HL-60/S4 treated with retinoic acid at 250 ng/mL for 4 days and 3 days (cell line): Measurements from ENCODE around the gene APBB2.
"Not testable (repeated sequence)": the region's sequence is repeated elsewhere in the genome, so short reads cannot be mapped to it uniquely, and the experiment has no call there.

Experiments used
- in situ Hi-C: fragments of 300-500 bp; cut with MboI; formaldehyde crosslinking; loops from 2 replicates; pipeline ENCODE4 v1.7.0; 2022; ENCODE audit warnings: low sequenced_read_pairs

The APBB2 gene

GRCh38 chr4:41160856-41161255, 53.5 kb downstream of the APBB2 start:
- in situ Hi-C loops, result no loop called here

DNA sequence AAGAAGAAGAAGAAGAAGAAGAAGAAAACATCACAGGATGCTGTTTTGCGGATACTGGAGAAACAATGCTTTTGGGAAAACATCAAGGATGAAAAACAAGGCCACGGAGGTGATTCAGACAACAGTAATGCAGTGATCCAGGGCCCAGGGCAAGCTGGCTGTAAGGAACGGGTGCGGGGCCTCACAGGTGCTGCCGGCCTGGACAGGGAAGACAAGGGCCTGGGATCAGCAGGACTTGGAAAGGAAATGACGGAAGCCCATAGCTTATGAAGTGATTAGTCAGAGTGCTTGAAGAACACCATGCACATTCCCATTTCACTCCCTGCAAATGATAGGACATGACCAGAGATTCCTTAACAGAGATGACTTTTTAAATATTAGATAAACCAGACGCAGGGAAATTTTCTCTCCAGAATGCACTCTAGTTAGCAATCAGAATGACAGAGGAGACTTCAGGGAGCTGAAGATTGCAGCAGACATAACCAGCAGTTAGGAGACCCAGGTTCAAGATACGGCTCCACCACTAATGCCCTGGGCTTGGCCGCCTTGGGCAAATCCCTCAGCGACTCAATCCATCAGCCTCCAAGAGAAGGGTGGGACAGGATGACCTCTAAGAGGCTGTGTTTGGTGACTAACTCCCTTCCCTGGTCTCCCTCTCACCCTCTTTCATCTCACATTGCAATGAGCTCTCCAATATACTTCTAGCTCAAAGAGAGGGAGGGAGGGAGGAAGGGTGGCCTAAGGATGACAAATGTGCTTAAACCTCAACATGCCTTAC, 54.1 kb downstream of the APBB2 start:
- in situ Hi-C loops, result no loop called here

GRCh38 chr4:41158756-41159155, 55.6 kb downstream of the APBB2 start:
- in situ Hi-C loops, result no loop called here

GRCh38 chr4:41158274-41158673, 56.1 kb downstream of the APBB2 start:
- in situ Hi-C loops, result no loop called here

DNA sequence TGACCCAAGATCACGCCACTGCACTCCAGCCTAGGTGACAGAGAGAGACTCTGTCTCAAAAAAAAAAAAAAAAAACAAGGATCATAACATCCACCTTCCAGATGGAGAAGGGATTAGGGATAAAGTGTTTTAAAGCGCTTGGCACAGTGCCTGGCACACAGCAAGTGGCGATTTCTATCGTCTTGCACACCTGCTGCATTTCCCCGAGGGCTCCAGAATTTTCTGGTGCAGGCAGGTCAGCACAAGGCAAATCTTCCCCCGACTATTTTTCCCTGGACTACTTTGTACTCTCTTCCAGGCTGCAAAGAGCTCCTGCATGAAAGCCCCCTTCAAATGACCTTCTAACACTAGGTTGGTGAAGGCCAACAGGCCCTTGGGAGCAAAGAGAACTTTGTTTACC, 57.3 kb downstream of the APBB2 start:
- in situ Hi-C loops, result no loop called here

DNA sequence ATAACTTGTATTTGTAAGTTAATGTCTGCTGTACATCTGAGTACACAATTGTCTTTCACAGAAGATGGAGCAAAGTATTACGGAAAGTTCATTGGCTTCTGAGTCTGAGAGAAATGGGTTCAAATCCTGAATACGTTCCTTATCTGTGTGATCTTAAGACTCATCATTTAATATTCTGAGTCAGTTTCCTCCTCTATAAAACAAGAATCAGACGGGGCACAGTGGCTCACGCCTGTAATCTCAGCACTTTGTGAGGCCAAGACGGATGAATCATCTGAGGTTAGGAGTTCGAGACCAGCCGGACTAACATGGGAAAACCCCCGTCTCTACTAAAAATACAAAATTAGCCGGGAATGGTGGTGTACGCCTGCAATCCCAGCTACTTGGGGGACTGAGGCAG, 57.8 kb downstream of the APBB2 start:
- in situ Hi-C loops, result no loop called here

GRCh38 chr4:41155194-41155830, 59.0 kb downstream of the APBB2 start:
- in situ Hi-C loops, result no loop called here

GRCh38 chr4:41154814-41155177, 59.5 kb downstream of the APBB2 start:
- in situ Hi-C loops, result no loop called here

- in situ Hi-C loops, result no loop called here
Observed at GRCh38 chr4:41154010-41154813, 60.1 kb downstream of the APBB2 start.

DNA sequence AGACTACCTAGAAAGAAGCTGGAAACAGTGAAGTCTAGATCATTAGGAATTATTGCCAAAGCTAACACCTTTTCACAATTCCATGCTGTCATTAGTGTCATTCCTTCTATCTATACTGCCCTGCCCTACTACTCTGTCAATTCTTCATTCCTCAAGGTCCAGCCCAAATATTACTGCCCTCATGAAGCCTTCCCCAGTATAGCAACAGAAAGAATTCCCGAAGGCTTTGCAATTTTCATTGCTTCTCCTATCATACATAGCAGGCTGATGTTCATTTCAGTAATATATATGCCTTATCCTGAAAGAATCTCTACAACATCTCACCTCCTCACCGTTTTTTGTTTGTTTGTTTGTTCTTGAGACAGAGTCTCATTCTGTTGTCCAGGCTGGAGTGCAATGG, 63.9 kb downstream of the APBB2 start:
- in situ Hi-C loops, result no loop called here

DNA sequence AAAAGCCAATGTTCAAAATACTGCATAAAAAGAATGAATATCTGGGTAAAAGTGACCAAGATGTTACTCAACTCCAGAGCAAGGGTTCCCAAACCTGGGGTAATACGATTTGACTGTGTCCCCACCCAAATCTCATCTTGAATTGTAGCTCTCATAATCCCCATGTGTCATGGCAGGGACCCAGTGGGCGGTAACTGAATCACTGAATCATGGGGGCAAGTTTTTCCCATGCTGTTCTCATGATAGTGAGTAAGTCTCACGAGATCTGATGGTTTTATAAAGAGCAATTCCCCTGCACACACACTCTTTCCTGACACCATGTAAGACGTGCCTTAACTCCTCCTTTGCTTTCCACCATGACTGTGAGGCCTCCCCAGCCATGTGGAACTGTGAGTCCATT, 64.8 kb downstream of the APBB2 start:
- in situ Hi-C loops, result not testable (repeated sequence)

DNA sequence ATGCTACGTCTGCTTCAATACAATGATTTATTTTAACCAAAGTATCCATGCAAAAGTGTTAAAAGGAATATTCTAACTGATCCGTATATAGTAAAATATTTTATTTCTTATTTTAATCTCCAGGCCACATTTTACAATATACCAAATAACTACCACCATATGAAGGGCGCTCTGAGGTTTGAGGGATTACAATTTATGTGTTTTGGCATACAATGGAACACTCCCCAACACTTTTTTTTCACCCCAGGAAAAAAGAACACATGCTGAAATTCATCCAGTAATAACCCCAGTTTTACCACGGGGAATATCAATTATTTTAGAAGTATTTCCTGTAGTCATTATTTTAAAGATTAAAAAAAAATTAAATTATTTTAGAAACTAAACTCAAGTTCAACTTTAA, 65.4 kb downstream of the APBB2 start:
- in situ Hi-C loops, result no loop called here

GRCh38 chr4:41148292-41148691, 66.0 kb downstream of the APBB2 start:
- in situ Hi-C loops, result no loop called here

- in situ Hi-C loops, result not testable (repeated sequence)
Observed at GRCh38 chr4:41147570-41147969, 66.8 kb downstream of the APBB2 start.

GRCh38 chr4:41146716-41147506, 67.4 kb downstream of the APBB2 start:
- in situ Hi-C loops, result no loop called here

DNA sequence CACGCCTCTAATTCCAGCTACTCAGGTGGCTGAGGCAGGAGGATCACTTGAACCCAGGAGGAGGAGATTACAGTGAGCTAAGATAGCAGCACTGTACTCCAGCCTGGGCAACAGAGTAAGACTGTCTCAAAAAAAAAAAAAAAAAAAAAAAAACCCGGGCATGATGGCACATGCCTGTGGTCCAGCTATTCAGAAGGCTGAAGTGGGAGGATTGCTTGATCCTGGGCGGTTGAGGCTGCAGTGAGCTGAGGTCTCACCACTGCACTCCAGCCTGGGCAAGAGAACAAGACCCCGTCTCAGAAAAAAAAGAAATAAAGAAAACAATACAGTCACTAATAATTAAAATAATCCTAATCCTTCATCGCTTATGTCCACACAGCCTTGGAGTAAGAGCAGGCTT, 68.1 kb downstream of the APBB2 start:
- in situ Hi-C loops, result no loop called here

DNA sequence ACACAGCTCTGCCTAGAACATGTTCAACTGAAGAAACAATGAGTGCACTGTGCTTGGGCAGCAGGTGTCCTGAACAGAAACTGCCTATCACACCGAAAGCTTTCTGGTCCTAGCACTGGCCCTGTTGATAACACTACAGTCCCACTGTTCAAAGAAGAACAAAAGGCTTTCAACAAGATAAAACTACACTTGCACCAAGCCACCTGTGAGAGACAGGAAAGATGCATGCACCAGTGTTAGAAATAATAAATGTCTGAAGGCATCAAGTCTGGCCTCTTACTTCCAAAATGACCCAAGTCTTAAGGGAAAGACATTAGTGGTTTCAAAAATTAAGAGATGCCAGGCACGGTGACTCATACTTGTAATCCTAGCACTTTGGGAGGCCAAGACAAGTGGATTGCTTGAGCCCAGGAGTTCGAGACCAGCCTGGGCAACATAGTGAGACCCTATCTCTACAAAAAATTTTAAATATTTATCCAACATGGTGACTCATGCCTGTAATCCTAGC, 68.7 kb downstream of the APBB2 start:
- in situ Hi-C loops, result no loop called here

- in situ Hi-C loops, result no loop called here
Observed at GRCh38 chr4:41144812-41145211, 69.5 kb downstream of the APBB2 start.

DNA sequence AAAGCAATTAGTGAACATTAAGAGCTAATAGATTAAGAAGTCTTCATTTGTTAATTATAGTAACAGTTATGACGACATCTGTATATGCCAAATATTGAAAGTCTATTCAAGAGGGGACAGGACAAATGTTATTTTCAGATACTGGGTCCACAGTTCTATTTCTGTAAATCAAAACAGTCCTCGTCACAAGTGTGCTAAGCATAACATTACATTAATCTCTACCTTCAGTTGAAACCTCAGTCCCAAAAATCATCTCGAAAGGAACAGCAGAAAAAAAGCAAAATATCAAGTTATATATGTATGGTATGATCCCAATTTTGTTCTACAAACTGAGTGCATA, 70.3 kb downstream of the APBB2 start:
- in situ Hi-C loops, result no loop called here

DNA sequence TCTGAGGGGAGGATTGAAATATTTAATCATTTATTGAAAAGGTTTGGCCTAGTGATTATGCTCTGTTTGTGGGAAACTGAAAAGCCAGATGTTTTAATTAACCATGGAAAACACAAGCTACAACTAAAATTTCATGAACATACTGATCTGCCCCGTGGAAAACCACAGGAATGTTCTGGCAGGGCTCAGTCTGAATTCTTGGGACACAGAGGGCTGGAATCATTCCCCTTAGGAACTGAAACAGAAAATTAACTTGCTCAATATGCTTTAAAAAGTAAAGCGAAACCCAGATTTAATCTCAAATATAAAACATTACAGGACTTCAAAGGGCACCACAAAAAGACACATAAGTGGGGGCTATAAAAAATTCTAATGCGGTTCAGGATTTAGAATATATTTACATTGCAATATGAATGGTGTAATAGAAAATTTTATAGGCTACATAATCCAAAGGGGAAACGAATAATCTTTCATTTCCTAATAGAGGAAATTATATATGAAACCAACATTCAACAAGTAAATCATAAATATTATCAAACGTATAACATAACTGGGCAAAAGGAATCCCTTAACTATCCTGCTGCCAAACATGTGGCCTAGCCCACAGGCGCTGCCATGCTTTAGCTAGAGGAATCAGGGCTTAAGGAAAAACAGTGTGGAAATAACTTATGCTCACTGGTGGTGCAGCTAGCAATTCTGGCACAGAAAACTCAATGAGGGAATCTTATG, 70.9 kb downstream of the APBB2 start:
- in situ Hi-C loops, result no loop called here
